Measurements from ENCODE around the gene NMNAT3. TPM values are rescaled to one million over a fixed set of nuclear protein-coding genes. Genes with fewer than 3 reads are reported as not detected.

NMNAT3 gene
- total RNA-seq, 1 experiment from 2014 or later: 1.0 TPM

DNA sequence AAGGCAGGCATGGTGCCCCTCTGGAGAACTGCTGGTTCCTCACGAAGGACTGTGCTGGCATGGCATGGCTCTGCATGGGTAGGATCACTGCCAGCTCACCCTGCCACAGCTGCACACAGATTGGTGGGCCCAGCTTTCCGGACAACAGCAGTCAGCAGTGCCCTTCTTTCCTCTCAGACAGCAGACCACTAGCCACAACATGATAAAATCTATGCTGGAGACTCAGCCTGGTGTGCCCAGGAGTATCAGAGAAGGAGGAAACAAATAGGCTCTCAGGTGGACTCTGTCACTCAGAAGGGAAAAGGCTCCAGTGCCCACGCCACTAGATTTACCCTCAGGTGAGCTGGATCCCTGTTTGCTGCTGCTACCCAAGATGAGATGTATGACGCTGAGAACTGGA is 4.9 kb downstream of the NMNAT3 start:
- DNase-seq (ENCODE audit: unreplicated experiment): no peak
- BruUV-seq (replicated peaks): no TSS peak
- peaks cover 7% of the 10 kb centered on the region for H3K36me3 Mint-ChIP-seq (ENCODE audit: insufficient read depth, unreplicated experiment)
- no peaks in the 10 kb centered on the region for H3K27me3 Mint-ChIP-seq (ENCODE audit: insufficient read depth, unreplicated experiment)
- TF ChIP-seq, protein P1, sequence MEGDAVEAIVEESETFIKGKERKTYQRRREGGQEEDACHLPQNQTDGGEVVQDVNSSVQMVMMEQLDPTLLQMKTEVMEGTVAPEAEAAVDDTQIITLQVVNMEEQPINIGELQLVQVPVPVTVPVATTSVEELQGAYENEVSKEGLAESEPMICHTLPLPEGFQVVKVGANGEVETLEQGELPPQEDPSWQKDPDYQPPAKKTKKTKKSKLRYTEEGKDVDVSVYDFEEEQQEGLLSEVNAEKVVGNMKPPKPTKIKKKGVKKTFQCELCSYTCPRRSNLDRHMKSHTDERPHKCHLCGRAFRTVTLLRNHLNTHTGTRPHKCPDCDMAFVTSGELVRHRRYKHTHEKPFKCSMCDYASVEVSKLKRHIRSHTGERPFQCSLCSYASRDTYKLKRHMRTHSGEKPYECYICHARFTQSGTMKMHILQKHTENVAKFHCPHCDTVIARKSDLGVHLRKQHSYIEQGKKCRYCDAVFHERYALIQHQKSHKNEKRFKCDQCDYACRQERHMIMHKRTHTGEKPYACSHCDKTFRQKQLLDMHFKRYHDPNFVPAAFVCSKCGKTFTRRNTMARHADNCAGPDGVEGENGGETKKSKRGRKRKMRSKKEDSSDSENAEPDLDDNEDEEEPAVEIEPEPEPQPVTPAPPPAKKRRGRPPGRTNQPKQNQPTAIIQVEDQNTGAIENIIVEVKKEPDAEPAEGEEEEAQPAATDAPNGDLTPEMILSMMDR (IDR thresholded peaks at IDR 0.05; ENCODE audit: unreplicated experiment): no peak
- ChIA-PET POLR2A (interaction anchor here (0.6 kb wide), 1 partner anchor 74 kb away, joined by 3 read pairs; no protein-coding TSS in a partner anchor), CTCF (no interaction called here)
- no peak overlapping the region for H3K4me3 Mint-ChIP-seq (ENCODE audit: unreplicated experiment)
- no peaks in the 10 kb centered on the region for H3K9me3 Mint-ChIP-seq (ENCODE audit: unreplicated experiment)
- intact Hi-C loops (cut with micrococcal nuclease): no loop called here
- no peaks in the 10 kb centered on the region for H3K4me1 Mint-ChIP-seq (ENCODE audit: insufficient read depth, unreplicated experiment)
- H3K27ac Mint-ChIP-seq (ENCODE audit: low read depth, unreplicated experiment): no peak overlapping the region

DNA sequence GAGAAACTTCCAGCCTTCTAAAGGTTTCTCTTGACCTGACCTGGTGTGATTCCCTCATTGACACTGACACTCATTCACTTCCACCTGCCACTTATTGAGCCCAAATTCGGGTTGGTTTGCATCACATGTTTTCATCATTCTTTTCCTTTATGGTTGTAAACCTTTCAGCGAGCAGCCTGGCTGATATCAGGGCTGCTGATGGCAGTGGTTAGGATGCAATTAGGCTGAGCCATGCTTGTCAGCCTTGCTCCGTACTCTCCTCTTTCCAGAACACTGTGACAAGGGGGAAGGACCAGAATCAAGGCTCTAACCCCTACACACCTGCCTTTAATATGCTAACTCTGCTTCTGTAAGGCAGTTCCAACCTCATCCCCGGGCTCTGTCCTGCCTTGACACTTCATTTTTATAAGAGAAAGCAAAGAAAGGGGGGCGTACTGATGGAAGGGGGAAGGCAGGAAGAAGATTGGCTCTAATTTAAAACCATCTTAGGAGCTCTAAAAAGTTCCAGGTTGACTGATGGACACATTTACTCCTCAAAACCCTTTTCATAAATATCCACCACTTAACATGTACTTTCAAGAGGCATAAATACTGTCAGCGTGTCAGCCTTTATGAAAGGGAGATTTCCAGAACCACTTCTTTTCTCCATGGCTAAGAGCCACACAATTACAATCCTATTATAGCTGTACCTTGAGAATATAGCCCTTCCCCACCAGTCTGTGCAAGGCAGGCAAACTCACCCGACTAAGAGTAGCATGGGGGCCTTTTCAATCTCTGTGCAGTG is 5.7 kb downstream of the NMNAT3 start:
- no TSS peak for BruUV-seq (replicated peaks)
- Mint-ChIP-seq H3K4me1 (ENCODE audit: insufficient read depth, unreplicated experiment) (no peaks in the 10 kb centered on the region), H3K27me3 (ENCODE audit: insufficient read depth, unreplicated experiment) (no peaks in the 10 kb centered on the region), H3K27ac (ENCODE audit: low read depth, unreplicated experiment) (no peak overlapping the region), H3K4me3 (ENCODE audit: unreplicated experiment) (no peak overlapping the region), H3K9me3 (ENCODE audit: unreplicated experiment) (no peaks in the 10 kb centered on the region), H3K36me3 (ENCODE audit: insufficient read depth, unreplicated experiment) (peaks cover 5% of the 10 kb centered on the region)
- TF ChIP-seq, protein P1 (IDR thresholded peaks at IDR 0.05; ENCODE audit: unreplicated experiment): no peak
- no peak for DNase-seq (ENCODE audit: unreplicated experiment)
- intact Hi-C loops (cut with micrococcal nuclease): no loop called here
- CTCF ChIA-PET: interaction anchor here (0.7 kb wide), 1 partner anchor 43 kb away, joined by 3 read pairs; no protein-coding TSS in a partner anchor
- POLR2A ChIA-PET: interaction anchor here (1.0 kb wide), 1 partner anchor 23 kb away, joined by 3 read pairs; no protein-coding TSS in a partner anchor

DNA sequence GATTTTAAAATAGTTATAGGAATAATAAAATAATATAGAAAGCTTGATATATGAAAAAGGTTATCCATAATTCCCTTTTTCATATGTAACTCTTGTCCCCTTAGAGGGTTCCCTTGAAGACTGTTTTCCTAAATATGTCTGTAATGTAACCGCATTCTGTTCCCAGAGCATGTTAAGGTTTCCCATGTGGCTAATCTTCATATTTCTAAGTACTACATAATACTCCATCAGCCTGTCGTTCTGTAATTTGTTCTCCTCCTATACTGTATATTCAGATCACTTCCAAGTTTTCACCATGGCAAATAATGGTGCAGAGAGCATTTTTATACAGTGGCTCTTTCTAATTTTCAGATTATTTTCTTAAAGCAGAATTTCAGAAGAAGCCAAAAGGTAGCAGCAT is 6.7 kb downstream of the NMNAT3 start:
- POLR2A ChIA-PET: interaction anchor here (1.0 kb wide), 1 partner anchor 24 kb away, joined by 3 read pairs; no protein-coding TSS in a partner anchor
- intact Hi-C loops (cut with micrococcal nuclease): no loop called here
- Mint-ChIP-seq H3K27ac (ENCODE audit: low read depth, unreplicated experiment) (no peak overlapping the region), H3K4me3 (ENCODE audit: unreplicated experiment) (no peak overlapping the region), H3K9me3 (ENCODE audit: unreplicated experiment) (no peaks in the 10 kb centered on the region), H3K27me3 (ENCODE audit: insufficient read depth, unreplicated experiment) (no peaks in the 10 kb centered on the region), H3K4me1 (ENCODE audit: insufficient read depth, unreplicated experiment) (no peaks in the 10 kb centered on the region), H3K36me3 (ENCODE audit: insufficient read depth, unreplicated experiment) (no peaks in the 10 kb centered on the region)
- no peak for DNase-seq (ENCODE audit: unreplicated experiment)
- BruUV-seq (replicated peaks): no TSS peak
- TF ChIP-seq, protein P1 (IDR thresholded peaks at IDR 0.05; ENCODE audit: unreplicated experiment): no peak
- CTCF ChIA-PET: interaction anchor here (0.6 kb wide), 1 partner anchor 1556 kb away, joined by 3 read pairs; the partner anchor contains the start of gene DZIP1L

DNA sequence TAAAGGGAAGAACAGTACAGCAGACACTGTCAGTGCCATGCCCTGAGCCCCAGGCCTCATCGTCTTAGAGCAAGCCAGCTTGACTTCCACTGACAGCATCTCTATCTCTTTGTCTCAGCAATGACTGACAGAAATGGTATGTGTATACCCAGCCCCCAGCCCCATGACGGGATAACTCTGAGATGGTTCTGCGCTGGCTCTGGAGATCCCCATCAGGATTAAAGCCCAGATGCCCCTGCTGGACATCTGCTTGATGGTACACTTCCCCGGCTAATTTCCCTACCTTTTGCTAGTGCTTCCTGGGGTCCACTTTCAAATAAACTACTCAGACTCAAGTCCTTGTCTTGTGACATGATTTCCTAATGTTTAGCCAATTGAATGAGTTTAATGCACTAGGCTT is 7.6 kb downstream of the NMNAT3 start:
- no peak overlapping the region for H3K4me3 Mint-ChIP-seq (ENCODE audit: unreplicated experiment)
- ChIA-PET CTCF (no interaction called here), POLR2A (no interaction called here)
- intact Hi-C loops (cut with micrococcal nuclease): no loop called here
- TF ChIP-seq, protein P1 (IDR thresholded peaks at IDR 0.05; ENCODE audit: unreplicated experiment): no peak
- no peaks in the 10 kb centered on the region for H3K4me1 Mint-ChIP-seq (ENCODE audit: insufficient read depth, unreplicated experiment)
- DNase-seq (ENCODE audit: unreplicated experiment): no peak
- no peaks in the 10 kb centered on the region for H3K36me3 Mint-ChIP-seq (ENCODE audit: insufficient read depth, unreplicated experiment)
- BruUV-seq (replicated peaks): no TSS peak
- no peaks in the 10 kb centered on the region for H3K27me3 Mint-ChIP-seq (ENCODE audit: insufficient read depth, unreplicated experiment)
- no peak overlapping the region for H3K27ac Mint-ChIP-seq (ENCODE audit: low read depth, unreplicated experiment)
- no peaks in the 10 kb centered on the region for H3K9me3 Mint-ChIP-seq (ENCODE audit: unreplicated experiment)
